ENCODE measurements around the gene AK2.

DNA sequence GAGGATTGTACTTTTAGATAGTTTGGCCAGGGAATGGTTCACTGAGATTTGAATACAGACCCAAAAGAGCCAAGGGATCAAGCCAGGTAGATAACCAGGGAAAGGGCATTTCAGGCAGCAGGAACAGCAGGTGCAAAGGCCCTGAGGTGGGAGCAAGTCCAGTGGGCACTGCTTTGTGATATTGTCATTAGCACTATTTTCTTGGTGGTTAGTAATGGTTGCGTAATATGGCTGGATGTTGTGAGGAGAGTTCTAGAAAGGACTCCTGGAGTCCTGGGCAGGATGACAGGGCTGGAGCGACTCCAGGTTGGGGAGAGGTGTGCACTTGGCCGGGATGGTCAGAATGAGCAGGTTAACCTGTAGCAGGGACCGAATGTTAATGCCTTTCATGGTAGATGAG, 48.6 kb upstream of the AK2 start:
- TF ChIP-seq, protein P1, sequence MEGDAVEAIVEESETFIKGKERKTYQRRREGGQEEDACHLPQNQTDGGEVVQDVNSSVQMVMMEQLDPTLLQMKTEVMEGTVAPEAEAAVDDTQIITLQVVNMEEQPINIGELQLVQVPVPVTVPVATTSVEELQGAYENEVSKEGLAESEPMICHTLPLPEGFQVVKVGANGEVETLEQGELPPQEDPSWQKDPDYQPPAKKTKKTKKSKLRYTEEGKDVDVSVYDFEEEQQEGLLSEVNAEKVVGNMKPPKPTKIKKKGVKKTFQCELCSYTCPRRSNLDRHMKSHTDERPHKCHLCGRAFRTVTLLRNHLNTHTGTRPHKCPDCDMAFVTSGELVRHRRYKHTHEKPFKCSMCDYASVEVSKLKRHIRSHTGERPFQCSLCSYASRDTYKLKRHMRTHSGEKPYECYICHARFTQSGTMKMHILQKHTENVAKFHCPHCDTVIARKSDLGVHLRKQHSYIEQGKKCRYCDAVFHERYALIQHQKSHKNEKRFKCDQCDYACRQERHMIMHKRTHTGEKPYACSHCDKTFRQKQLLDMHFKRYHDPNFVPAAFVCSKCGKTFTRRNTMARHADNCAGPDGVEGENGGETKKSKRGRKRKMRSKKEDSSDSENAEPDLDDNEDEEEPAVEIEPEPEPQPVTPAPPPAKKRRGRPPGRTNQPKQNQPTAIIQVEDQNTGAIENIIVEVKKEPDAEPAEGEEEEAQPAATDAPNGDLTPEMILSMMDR (IDR thresholded peaks at IDR 0.05), result no peak
- no peak for TF ChIP-seq POLR2A (IDR thresholded peaks at IDR 0.05)

Data from adrenal gland (tissue), 5 donors.